HepG2 (cell line): Measurements from ENCODE around the gene KNG1.

Experiments
- CTCF ChIP-seq: sonication (generic); formaldehyde crosslinking; IDR thresholded peaks from 2 replicates; pipeline ENCODE4 v1.5.0; 2020; ENCODE audit warnings: mild to moderate bottlenecking, missing genetic modification reagents, moderate library complexity
- ZNF619 ChIP-seq: sonication (generic); formaldehyde crosslinking; IDR thresholded peaks from 2 replicates; pipeline ENCODE4 v1.4.0; 2020; ENCODE audit warnings: mild to moderate bottlenecking, missing genetic modification reagents

GRCh38 chr3:186691676-186692075 lies 25.5 kb upstream of the KNG1 start:
- TF ChIP-seq ZNF619 (CRISPR knock-in tag) (no peak), CTCF (CRISPR knock-in tag) (no peak)
